ENCODE measurements around the gene REXO4. TPM values are rescaled to one million over a fixed set of nuclear protein-coding genes. Genes with fewer than 3 reads are reported as not detected.

Gene REXO4
- total and polyA plus RNA-seq, 10 of the 15 experiments (the other 5 are each of a cell fraction or from before 2014, with no cell fraction given): 2.7 to 43.9 (median 30.5) TPM

DNA sequence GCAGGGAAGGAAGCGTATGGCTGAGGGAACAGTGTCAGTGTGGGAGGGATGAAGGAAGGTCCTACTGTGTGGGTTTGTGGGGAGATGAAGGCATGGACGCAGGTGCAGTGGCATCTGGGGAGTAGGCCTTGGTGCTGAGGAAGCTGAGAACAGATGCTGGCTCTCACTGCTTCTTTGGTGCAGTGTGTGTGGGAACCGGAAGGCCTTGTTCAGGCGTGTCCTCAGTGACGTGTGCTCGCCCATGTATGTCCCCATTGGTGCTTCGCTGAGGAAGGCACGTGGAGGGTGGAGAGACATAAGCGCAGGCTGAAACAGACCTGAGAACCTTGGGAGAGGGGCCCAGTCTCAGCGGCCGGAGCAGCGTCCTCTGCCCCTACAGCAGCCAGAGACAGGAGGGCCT lies 23.1 kb upstream of the REXO4 start (continued):
- TF ChIP-seq, protein P1, sequence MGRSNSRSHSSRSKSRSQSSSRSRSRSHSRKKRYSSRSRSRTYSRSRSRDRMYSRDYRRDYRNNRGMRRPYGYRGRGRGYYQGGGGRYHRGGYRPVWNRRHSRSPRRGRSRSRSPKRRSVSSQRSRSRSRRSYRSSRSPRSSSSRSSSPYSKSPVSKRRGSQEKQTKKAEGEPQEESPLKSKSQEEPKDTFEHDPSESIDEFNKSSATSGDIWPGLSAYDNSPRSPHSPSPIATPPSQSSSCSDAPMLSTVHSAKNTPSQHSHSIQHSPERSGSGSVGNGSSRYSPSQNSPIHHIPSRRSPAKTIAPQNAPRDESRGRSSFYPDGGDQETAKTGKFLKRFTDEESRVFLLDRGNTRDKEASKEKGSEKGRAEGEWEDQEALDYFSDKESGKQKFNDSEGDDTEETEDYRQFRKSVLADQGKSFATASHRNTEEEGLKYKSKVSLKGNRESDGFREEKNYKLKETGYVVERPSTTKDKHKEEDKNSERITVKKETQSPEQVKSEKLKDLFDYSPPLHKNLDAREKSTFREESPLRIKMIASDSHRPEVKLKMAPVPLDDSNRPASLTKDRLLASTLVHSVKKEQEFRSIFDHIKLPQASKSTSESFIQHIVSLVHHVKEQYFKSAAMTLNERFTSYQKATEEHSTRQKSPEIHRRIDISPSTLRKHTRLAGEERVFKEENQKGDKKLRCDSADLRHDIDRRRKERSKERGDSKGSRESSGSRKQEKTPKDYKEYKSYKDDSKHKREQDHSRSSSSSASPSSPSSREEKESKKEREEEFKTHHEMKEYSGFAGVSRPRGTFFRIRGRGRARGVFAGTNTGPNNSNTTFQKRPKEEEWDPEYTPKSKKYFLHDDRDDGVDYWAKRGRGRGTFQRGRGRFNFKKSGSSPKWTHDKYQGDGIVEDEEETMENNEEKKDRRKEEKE (IDR thresholded peaks at IDR 0.05): no peak

DNA sequence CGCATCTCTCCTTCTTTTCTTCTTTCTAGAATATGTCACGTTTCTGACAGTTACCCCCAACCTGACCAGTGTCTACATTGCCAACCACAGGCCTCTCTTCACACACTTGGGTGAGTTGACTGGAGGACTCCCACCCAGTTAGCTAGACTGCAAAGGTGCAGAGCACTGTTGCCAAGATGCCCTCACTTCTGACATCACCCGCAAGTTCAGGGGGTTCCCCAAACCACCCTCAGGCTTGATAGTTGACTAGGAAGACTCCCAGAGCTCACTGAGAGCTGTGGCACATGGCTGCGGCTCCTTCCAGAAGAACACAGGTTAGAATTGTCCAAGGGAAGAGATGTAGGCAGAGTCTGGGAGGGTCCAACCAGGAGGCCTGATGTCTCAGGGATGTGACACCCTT lies 21.5 kb upstream of the REXO4 start:
- no peaks in the 10 kb centered on the region for H3K36me3 ChIP-seq (ENCODE audit: control insufficient read depth in 2 of 2, insufficient read depth in 2 of 2, low read length in 1 of 2)
- ATAC-seq (peak; percentile 43), FAIRE-seq (no peak), DNase-seq (ENCODE audit: low read depth, low spot score) (no peak)
- H3K27ac ChIP-seq (ENCODE audit: control insufficient read depth, insufficient read depth): no peak overlapping the region
- CTCF ChIA-PET: interaction anchor here (0.6 to 2.1 kb wide), 6 partner anchors 9 to 587 kb away, joined by 3 to 6 read pairs (median 3); no protein-coding TSS in a partner anchor
- H3K79me2 ChIP-seq (ENCODE audit: control insufficient read depth, insufficient read depth, low read length): no peaks in the 10 kb centered on the region
- SMC1A ChIA-PET (ENCODE audit: uncharacterized antibody, unreplicated experiment): no interaction called here
- no peak for TF ChIP-seq RCOR1 (conservative IDR thresholded peaks at IDR 0.05; ENCODE audit: low read depth, low read length)
- no peak overlapping the region for H2AFZ ChIP-seq (ENCODE audit: control insufficient read depth, low read depth, low read length)
- H3K4me2 ChIP-seq (ENCODE audit: control insufficient read depth, insufficient read depth): no peak overlapping the region
- in situ Hi-C loops (cut with MboI): no loop called here
- no peaks in the 10 kb centered on the region for H3K27me3 ChIP-seq (replicated peaks in 1 of 2; ENCODE audit: control insufficient read depth in 2 of 2, insufficient read depth in 2 of 2, low read length in 1 of 2)
- no peak overlapping the region for H3K4me3 ChIP-seq
- no peaks in the 10 kb centered on the region for H4K20me1 ChIP-seq (ENCODE audit: control insufficient read depth, insufficient read depth)
- intact Hi-C loops (cut with micrococcal nuclease; ENCODE audit: unreplicated experiment): no loop called here
- POLR2A ChIA-PET: interaction anchor here (2.0 kb wide), 1 partner anchor 20 kb away, joined by 5 read pairs; the partner anchor contains the start of gene CACFD1
- peaks cover 4% of the 10 kb centered on the region; the same call in 1 of the 2 replicates for H3K4me1 ChIP-seq (ENCODE audit: control insufficient read depth, insufficient read depth, low read length)
- BruUV-seq (replicated peaks): no TSS peak
- RAD21 ChIA-PET (ENCODE audit: unreplicated experiment): interaction anchor here (0.9 to 2.5 kb wide), 3 partner anchors 14 to 47 kb away, joined by 3 to 7 read pairs (median 3); partner anchors contain the start of gene SLC2A6
- no peaks in the 10 kb centered on the region for H3K9me3 ChIP-seq (replicated peaks; ENCODE audit: control insufficient read depth, insufficient read depth, low read length)
- no peak overlapping the region for H3K9ac ChIP-seq (ENCODE audit: control insufficient read depth, insufficient read depth, low read length)
- WGBS (ENCODE audit: insufficient coverage, insufficient replicate concordance, low lambda C conversion rate, missing lambda C conversion rate): 24% methylated on average over 4 of the region's 4 CpGs

Measured in GM12878 (cell line).